GM18870 (cell line): Measurements from ENCODE around the gene HTR3B.

ENCODE experiments used
- ATAC-seq: cut with Tn5 transposase; IDR thresholded peaks from one replicate; pipeline ENCODE4 v1.9.1; 2021; ENCODE audit warnings: moderate library complexity; ENCODE audit not compliant: unreplicated experiment

HTR3B gene

GRCh38 chr11:113986351-113987140 is 82.0 kb downstream of the HTR3B start:
- no peak for ATAC-seq

- ATAC-seq, result no peak
Observed at GRCh38 chr11:113989381-113989780, 84.8 kb downstream of the HTR3B start.

GRCh38 chr11:113989916-113990315 is 85.3 kb downstream of the HTR3B start:
- no peak for ATAC-seq

- no peak for ATAC-seq
Observed at GRCh38 chr11:113991170-113991569, 86.6 kb downstream of the HTR3B start.

GRCh38 chr11:113991718-113992458 is 87.3 kb downstream of the HTR3B start:
- no peak for ATAC-seq

GRCh38 chr11:113992459-113993110 is 88.0 kb downstream of the HTR3B start:
- ATAC-seq, result no peak

- ATAC-seq, result no peak
Observed at GRCh38 chr11:113994077-113994954, 89.7 kb downstream of the HTR3B start.
